Gastrocnemius medialis (tissue), 4 donors: ENCODE results near the gene SH3TC1. TPM values are rescaled to one million over a fixed set of nuclear protein-coding genes. Genes with fewer than 3 reads are reported as not detected.

ENCODE experiments used
- ATAC-seq, 2 donors: fragments of 150-250 bp; one replicate each; pipeline ENCODE4 v1.9.1; 2016
- DNase-seq, 2 donors: peaks; one replicate each; pipeline ENCODE4 v3.0.0-alpha.2; 2019
- H3K27ac ChIP-seq, 4 donors: fragments of 200-600 bp; sonication (generic); 1 replicate in 1 of 4; 2 replicates in 3 of 4; pipeline ENCODE4 v1.5.1; 2016 to 2018; ENCODE audit warnings: mild to moderate bottlenecking in 2 of 4, moderate library complexity in 1 of 4
- H3K27me3 ChIP-seq, 3 donors: fragments of 200-600 bp; sonication (generic) in 2 of 3; 1 replicate in 1 of 3; 2 replicates in 2 of 3; pipeline versions ENCODE4 v1.5.1 to v1.6.0; 2016 to 2019; ENCODE audit warnings: mild to moderate bottlenecking in 1 of 3, moderate library complexity in 1 of 3
- H3K36me3 ChIP-seq, 2 donors: fragments of 200-600 bp; sonication (generic) in 1 of 2; one replicate each; pipeline ENCODE4 v1.5.1; 2017 to 2018
- H3K4me1 ChIP-seq, 2 donors: fragments of 200-600 bp; sonication (generic) in 1 of 2; one replicate each; pipeline ENCODE4 v1.5.1; 2016 to 2017; ENCODE audit warnings: mild to moderate bottlenecking in 2 of 2
- H3K4me3 ChIP-seq, 4 donors: fragments of 200-600 bp; sonication (generic) in 3 of 4; 1 replicate in 1 of 4; 2 replicates in 3 of 4; pipeline ENCODE4 v1.5.1; 2016 to 2019; ENCODE audit warnings: mild to moderate bottlenecking in 2 of 4
- H3K9me3 ChIP-seq, 3 donors: fragments of 200-600 bp; sonication (generic) in 2 of 3; 1 replicate in 1 of 3; 2 replicates in 2 of 3; pipeline ENCODE4 v1.5.1; 2016 to 2019
- POLR2A ChIP-seq, 2 donors: fragments of 450-650 bp; IDR thresholded peaks; one replicate each; pipeline ENCODE4 v1.6.1; 2017; ENCODE audit warnings: antibody characterized with exemption in 2 of 2, mild to moderate bottlenecking in 2 of 2, moderate library complexity in 2 of 2
- in situ Hi-C, 4 donors: fragments of 200-750 bp; cut with MboI; loops; one replicate each; pipeline versions ENCODE4 v1.15.0 to v1.8.0; 2017; ENCODE audit warnings: low sequenced_read_pairs in 4 of 4
- intact Hi-C: fragments of 100-400 bp; cut with DNase I; formaldehyde crosslinking; loops from one replicate; pipeline ENCODE4 v1.15.1; 2023; ENCODE audit warnings: low total_unique reads
- total RNA-seq, 4 donors: library from RNA; depleted of rRNA; stranded (reverse); fragments of >200 nt; gene quantifications; one replicate each; pipeline versions ENCODE4 v1.1.0 to v1.2.3, GENCODE V29; 2016
- TF ChIP-seq, protein P1 (sequence below), 5 experiments: fragments of 450-650 bp in 3 of 5; fragments of 200-600 bp in 2 of 5; sonication (generic) in 2 of 5; IDR thresholded peaks in 4 of 5; conservative IDR thresholded peaks in 1 of 5; 1 replicate in 4 of 5; 2 replicates in 1 of 5; pipeline ENCODE4 v1.5.1; 2016 to 2019; ENCODE audit warnings: antibody characterized with exemption in 5 of 5, mild to moderate bottlenecking in 3 of 5, moderate library complexity in 3 of 5

Gene SH3TC1
- total RNA-seq, 4 donors from 2014 or later = 2.9 to 8.5 (median 5.8) TPM

DNA sequence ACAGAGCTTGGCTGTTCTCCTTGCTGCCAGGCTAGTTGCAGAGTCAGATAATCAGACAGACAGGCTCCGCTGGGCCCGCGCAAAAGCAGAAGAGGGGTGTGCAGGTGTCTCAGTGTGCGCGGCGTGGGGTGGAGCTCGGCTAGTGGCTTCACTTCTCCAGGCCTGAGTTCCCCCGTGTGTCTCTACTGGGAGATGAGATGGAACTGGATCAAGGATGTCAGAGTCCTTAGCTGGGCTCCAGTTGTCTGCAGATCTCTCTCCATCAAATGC, 91.5 kb downstream of the SH3TC1 start:
- DNase-seq (peak in 1 of 2 donors; percentile 6), ATAC-seq (no peak)
- intact Hi-C loops (no loop called here), in situ Hi-C loops (no loop called here)
- Histone ChIP-seq H3K4me3 (no peak overlapping the region), H3K36me3 (no peaks in the 10 kb centered on the region), H3K27me3 (no peaks in the 10 kb centered on the region), H3K27ac (no peak overlapping the region), H3K9me3 (no peaks in the 10 kb centered on the region), H3K4me1 (no peaks in the 10 kb centered on the region)
- no peak for TF ChIP-seq POLR2A (IDR thresholded peaks at IDR 0.05)
- TF ChIP-seq, protein P1, sequence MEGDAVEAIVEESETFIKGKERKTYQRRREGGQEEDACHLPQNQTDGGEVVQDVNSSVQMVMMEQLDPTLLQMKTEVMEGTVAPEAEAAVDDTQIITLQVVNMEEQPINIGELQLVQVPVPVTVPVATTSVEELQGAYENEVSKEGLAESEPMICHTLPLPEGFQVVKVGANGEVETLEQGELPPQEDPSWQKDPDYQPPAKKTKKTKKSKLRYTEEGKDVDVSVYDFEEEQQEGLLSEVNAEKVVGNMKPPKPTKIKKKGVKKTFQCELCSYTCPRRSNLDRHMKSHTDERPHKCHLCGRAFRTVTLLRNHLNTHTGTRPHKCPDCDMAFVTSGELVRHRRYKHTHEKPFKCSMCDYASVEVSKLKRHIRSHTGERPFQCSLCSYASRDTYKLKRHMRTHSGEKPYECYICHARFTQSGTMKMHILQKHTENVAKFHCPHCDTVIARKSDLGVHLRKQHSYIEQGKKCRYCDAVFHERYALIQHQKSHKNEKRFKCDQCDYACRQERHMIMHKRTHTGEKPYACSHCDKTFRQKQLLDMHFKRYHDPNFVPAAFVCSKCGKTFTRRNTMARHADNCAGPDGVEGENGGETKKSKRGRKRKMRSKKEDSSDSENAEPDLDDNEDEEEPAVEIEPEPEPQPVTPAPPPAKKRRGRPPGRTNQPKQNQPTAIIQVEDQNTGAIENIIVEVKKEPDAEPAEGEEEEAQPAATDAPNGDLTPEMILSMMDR (IDR thresholded peaks at IDR 0.05 in 4 of 5, conservative IDR thresholded peaks at IDR 0.05 in 1 of 5) = no peak

Other genes with a start within 250 kb of the SH3TC1 start
- 100 to 1,000 TPM; 177 to 281 (median 244) TPM for gene ABLIM2, start 40.5 kb upstream of the SH3TC1 start, total RNA-seq
- gene HTRA3, start 70.5 kb downstream of the SH3TC1 start, total RNA-seq = 10 to 100 TPM in 3 of 4 donors, 1 to 10 TPM in 1; 8.4 to 22.2 (median 16.0) TPM
- 10 to 100 TPM; 19.0 to 32.9 (median 22.1) TPM for gene ACOX3, start 241.4 kb downstream of the SH3TC1 start, total RNA-seq
- gene TRMT44, start 241.5 kb downstream of the SH3TC1 start, total RNA-seq = 10 to 100 TPM in 2 of 4 donors, 1 to 10 TPM in 2; 7.5 to 16.4 (median 10.2) TPM